Stomach (tissue), 9 donors: ENCODE measurements around the gene SHBG. TPM values are rescaled to one million over a fixed set of nuclear protein-coding genes. Genes with fewer than 3 reads are reported as not detected.

ENCODE experiments used
- DNase-seq, 2 donors: peaks; one replicate each; pipeline versions ENCODE4 v3.0.0 to v3.0.0-alpha.2; 2013 to 2019
- H3K27ac ChIP-seq, 5 donors: fragments of 200-600 bp in 4 of 5; sonication (generic) in 4 of 5; one replicate each; pipeline ENCODE4 v1.5.1; 2013 to 2019; ENCODE audit warnings: mild to moderate bottlenecking in 1 of 5, moderate library complexity in 1 of 5
- H3K27me3 ChIP-seq, 3 donors: fragments of 200-600 bp; sonication (generic); one replicate each; pipeline ENCODE4 v1.5.1; 2017 to 2019; ENCODE audit warnings: mixed run types in 1 of 3
- H3K36me3 ChIP-seq, 4 donors: fragments of 200-600 bp; sonication (generic); 1 replicate in 3 of 4; 2 replicates in 1 of 4; pipeline ENCODE4 v1.5.1; 2016 to 2019
- H3K4me1 ChIP-seq, 4 donors: fragments of 200-600 bp; sonication (generic); one replicate each; pipeline ENCODE4 v1.5.1; 2016 to 2019
- H3K4me3 ChIP-seq, 4 donors: fragments of 200-600 bp; sonication (generic) in 3 of 4; one replicate each; pipeline ENCODE4 v1.5.1; 2016 to 2019; ENCODE audit warnings: mild to moderate bottlenecking in 1 of 4
- H3K9me3 ChIP-seq, 4 donors: fragments of 200-600 bp; sonication (generic); one replicate each; pipeline ENCODE4 v1.5.1; 2016 to 2019
- CTCF ChIP-seq, 7 experiments: fragments of 450-650 bp in 4 of 7; fragments of 200-600 bp in 3 of 7; sonication (generic) in 3 of 7; IDR thresholded peaks; one replicate each; pipeline ENCODE4 v1.5.1; 2016 to 2019; ENCODE audit warnings: antibody characterized with exemption in 7 of 7, control low read depth in 2 of 7, mild to moderate bottlenecking in 1 of 7
- EP300 ChIP-seq: sonication (generic); formaldehyde crosslinking; IDR thresholded peaks from one replicate; pipeline ENCODE4 v1.6.1; 2017; ENCODE audit warnings: antibody characterized with exemption
- POLR2A ChIP-seq, 4 donors: fragments of 450-650 bp; IDR thresholded peaks; one replicate each; pipeline ENCODE4 v1.6.1; 2016; ENCODE audit warnings: antibody characterized with exemption in 4 of 4, control low read depth in 2 of 4, mild to moderate bottlenecking in 1 of 4, moderate library complexity in 1 of 4
- POLR2AphosphoS5 ChIP-seq, 3 donors: sonication (generic); formaldehyde crosslinking; IDR thresholded peaks; one replicate each; pipeline ENCODE4 v1.6.1; 2016; ENCODE audit warnings: antibody characterized with exemption in 3 of 3
- WGBS, 5 donors: extraction: QIAGEN DNeasy Blood & Tissue Kit in 3 of 5; methylation state at CpG; one replicate each; pipeline versions ENCODE4 v1.1.5 to v1.1.7; 2013 to 2018; 5-methylcytosine and 5-hydroxymethylcytosine counted together
- intact Hi-C: fragments of 100-400 bp; cut with DNase I; formaldehyde crosslinking; loops from one replicate; pipeline ENCODE4 v1.15.1; 2023; ENCODE audit warnings: low total_unique reads
- polyA plus RNA-seq, 3 donors: library from polyadenylated mRNA; stranded (reverse); fragments of 200-250 nt; gene quantifications; one replicate each; pipeline ENCODE4 v1.2.3, GENCODE V29; 2013
- small RNA-seq, 4 donors: library from RNA; depleted of rRNA; stranded (forward); fragments of <200 nt; gene quantifications; one replicate each; pipeline ENCODE3, GENCODE V24; 2016
- total RNA-seq, 5 donors: library from RNA; depleted of rRNA; stranded (reverse); fragments of >200 nt; gene quantifications; one replicate each; pipeline versions ENCODE4 v1.1.0 to v1.2.3, GENCODE V29; 2014 to 2016
- donor health status: healthy with polysubstance abuse.
- donor health status: Bipolar disorder and iron deficiency.
- donor health status: healthy.

Gene SHBG
- total and polyA plus RNA-seq, 8 donors: 0.20 to 1.2 (median 0.37) TPM; not detected in 5

- no peaks in the 10 kb centered on the region for H3K27me3 ChIP-seq
- no peak for DNase-seq
- peaks cover 0 to 10% (median 6%) of the 10 kb centered on the region in 4 donors for H3K9me3 ChIP-seq
- intact Hi-C loops: no loop called here
- no peaks in the 10 kb centered on the region for H3K4me1 ChIP-seq
- no peak overlapping the region for H3K4me3 ChIP-seq
- 81 to 93% (median 86%) methylated on average over 5 of the region's 5 CpGs for WGBS, 5 donors
- TF ChIP-seq POLR2AphosphoS5 (IDR thresholded peaks at IDR 0.05) (no peak), EP300 (no peak), POLR2A (IDR thresholded peaks at IDR 0.05) (no peak), CTCF (IDR thresholded peaks at IDR 0.05) (no peak)
- H3K36me3 ChIP-seq: peaks cover 39 to 51% (median 50%) of the 10 kb centered on the region in 4 donors
- H3K27ac ChIP-seq: no peak overlapping the region
These were observed 46.6 kb downstream of the SHBG start for GRCh38 chr17:7676533-7676932.

- H3K27ac ChIP-seq: no peak overlapping the region
- peaks cover 30 to 41% (median 40%) of the 10 kb centered on the region in 4 donors for H3K36me3 ChIP-seq
- intact Hi-C loops: no loop called here
- DNase-seq: no peak
- 76 to 83% (median 79%) methylated on average over 10 of the region's 10 CpGs for WGBS, 5 donors
- no peaks in the 10 kb centered on the region for H3K27me3 ChIP-seq
- TF ChIP-seq CTCF (IDR thresholded peaks at IDR 0.05): no peak
- TF ChIP-seq POLR2AphosphoS5 (IDR thresholded peaks at IDR 0.05): no peak
- TF ChIP-seq EP300: no peak
- TF ChIP-seq POLR2A (IDR thresholded peaks at IDR 0.05): no peak
- H3K4me3 ChIP-seq: no peak overlapping the region
- peaks cover 0 to 3% (median 1%) of the 10 kb centered on the region in 4 donors for H3K4me1 ChIP-seq
- H3K9me3 ChIP-seq: peaks cover 0 to 10% (median 6%) of the 10 kb centered on the region in 4 donors
These were observed 47.6 kb downstream of the SHBG start for GRCh38 chr17:7677388-7678067.

Small RNAs within 50 kb of the gene (small RNA-seq; reads per million reads assigned to genes)
- 0 reads per million in 4 donors for gene CD68

Other genes with a start within 250 kb of the SHBG start
- gene TNK1, start 249.0 kb upstream of the SHBG start, total RNA-seq: 10 to 100 TPM in 3 of 5 donors, 1 to 10 TPM in 2; 5.7 to 37.1 (median 22.2) TPM
- gene TNK1, start 249.0 kb upstream of the SHBG start, polyA plus RNA-seq: 10 to 100 TPM in 1 of 3 donors, 1 to 10 TPM in 2; 6.0 to 12.1 (median 7.8) TPM
- gene PLSCR3, start 235.6 kb upstream of the SHBG start, total RNA-seq: 100 to 1,000 TPM in 1 of 5 donors, 10 to 100 TPM in 2, 1 to 10 TPM in 1, not detected in 1; 7.9 to 101 (median 29.6) TPM
- gene PLSCR3, start 235.6 kb upstream of the SHBG start, polyA plus RNA-seq: 10 to 100 TPM; 21.9 to 27.1 (median 24.4) TPM
- gene TMEM256, start 226.0 kb upstream of the SHBG start, total RNA-seq: 100 to 1,000 TPM in 2 of 5 donors, 10 to 100 TPM in 2, not detected in 1; 39.8 to 347 (median 161) TPM
- gene TMEM256, start 226.0 kb upstream of the SHBG start, polyA plus RNA-seq: 100 to 1,000 TPM; 189 to 282 (median 279) TPM
- gene NLGN2, start 222.3 kb upstream of the SHBG start, total RNA-seq: 10 to 100 TPM in 3 of 5 donors, 1 to 10 TPM in 2; 4.6 to 42.0 (median 13.8) TPM
- 1 to 10 TPM; 1.7 to 7.9 (median 1.8) TPM for gene NLGN2, start 222.3 kb upstream of the SHBG start, polyA plus RNA-seq
- gene SPEM1, start 209.8 kb upstream of the SHBG start, total RNA-seq: not detected
- gene SPEM1, start 209.8 kb upstream of the SHBG start, polyA plus RNA-seq: under 1 TPM in 1 of 3 donors, not detected in 2; 0.20 TPM
- not detected for gene SPEM2, start 204.5 kb upstream of the SHBG start, total RNA-seq
- gene SPEM2, start 204.5 kb upstream of the SHBG start, polyA plus RNA-seq: not detected
- not detected for gene SPEM3, start 201.3 kb upstream of the SHBG start, total RNA-seq
- gene SPEM3, start 201.3 kb upstream of the SHBG start, polyA plus RNA-seq: not detected
- 10 to 100 TPM in 2 of 5 donors, 1 to 10 TPM in 2, not detected in 1; 1.3 to 48.4 (median 9.0) TPM for gene TMEM102, start 194.7 kb upstream of the SHBG start, total RNA-seq
- 1 to 10 TPM; 4.5 to 7.9 (median 6.4) TPM for gene TMEM102, start 194.7 kb upstream of the SHBG start, polyA plus RNA-seq
- gene FGF11, start 190.6 kb upstream of the SHBG start, total RNA-seq: 10 to 100 TPM in 1 of 5 donors, under 1 TPM in 1, not detected in 3; 0.37 to 15.6 TPM
- gene FGF11, start 190.6 kb upstream of the SHBG start, polyA plus RNA-seq: 1 to 10 TPM in 1 of 3 donors, under 1 TPM in 1, not detected in 1; 0.50 to 2.9 TPM
- gene CHRNB1, start 185.1 kb upstream of the SHBG start, total RNA-seq: 1 to 10 TPM in 3 of 5 donors, not detected in 2; 1.8 to 6.4 (median 4.2) TPM
- 10 to 100 TPM in 2 of 3 donors, 1 to 10 TPM in 1; 9.2 to 12.0 (median 10.7) TPM for gene CHRNB1, start 185.1 kb upstream of the SHBG start, polyA plus RNA-seq
- gene ZBTB4, start 150.5 kb upstream of the SHBG start, total RNA-seq: 10 to 100 TPM; 15.8 to 31.5 (median 29.0) TPM
- 10 to 100 TPM; 16.3 to 18.0 (median 17.9) TPM for gene ZBTB4, start 150.5 kb upstream of the SHBG start, polyA plus RNA-seq
- not detected for gene SLC35G6, start 148.7 kb upstream of the SHBG start, total RNA-seq
- gene SLC35G6, start 148.7 kb upstream of the SHBG start, polyA plus RNA-seq: not detected
- gene POLR2A, start 145.8 kb upstream of the SHBG start, total RNA-seq: 100 to 1,000 TPM in 2 of 5 donors, 10 to 100 TPM in 3; 55.4 to 750 (median 85.2) TPM
- gene POLR2A, start 145.8 kb upstream of the SHBG start, polyA plus RNA-seq: 10 to 100 TPM in 1 of 3 donors, 1 to 10 TPM in 2; 8.1 to 12.7 (median 10.0) TPM
- 100 to 1,000 TPM in 1 of 5 donors, 10 to 100 TPM in 3, 1 to 10 TPM in 1; 6.1 to 199 (median 49.6) TPM for gene TNFSF12, start 81.1 kb upstream of the SHBG start, total RNA-seq
- gene TNFSF12, start 81.1 kb upstream of the SHBG start, polyA plus RNA-seq: 10 to 100 TPM; 31.7 to 48.0 (median 45.1) TPM
- gene TNFSF13, start 71.4 kb upstream of the SHBG start, total RNA-seq: 10 to 100 TPM; 15.6 to 55.4 (median 22.6) TPM
- 10 to 100 TPM; 24.0 to 35.9 (median 32.0) TPM for gene TNFSF13, start 71.4 kb upstream of the SHBG start, polyA plus RNA-seq
- 10 to 100 TPM; 22.0 to 78.6 (median 49.9) TPM for gene SENP3, start 68.2 kb upstream of the SHBG start, total RNA-seq
- 10 to 100 TPM; 39.3 to 55.0 (median 53.0) TPM for gene SENP3, start 68.2 kb upstream of the SHBG start, polyA plus RNA-seq
- 10 to 100 TPM; 11.1 to 19.2 (median 13.9) TPM for gene CD68, start 50.5 kb upstream of the SHBG start, total RNA-seq
- gene CD68, start 50.5 kb upstream of the SHBG start, polyA plus RNA-seq: 10 to 100 TPM; 13.8 to 39.6 (median 28.9) TPM
- 100 to 1,000 TPM in 3 of 5 donors, 10 to 100 TPM in 2; 64.8 to 188 (median 117) TPM for gene MPDU1, start 46.3 kb upstream of the SHBG start, total RNA-seq
- gene MPDU1, start 46.3 kb upstream of the SHBG start, polyA plus RNA-seq: 10 to 100 TPM; 27.2 to 67.4 (median 64.0) TPM
- 1 to 10 TPM in 1 of 5 donors, not detected in 4; 1.7 TPM for gene SOX15, start 40.0 kb upstream of the SHBG start, total RNA-seq
- gene SOX15, start 40.0 kb upstream of the SHBG start, polyA plus RNA-seq: 10 to 100 TPM in 1 of 3 donors, under 1 TPM in 2; 0.76 to 48.1 (median 0.81) TPM
- gene FXR2, start 15.2 kb upstream of the SHBG start, total RNA-seq: 10 to 100 TPM; 11.0 to 33.3 (median 23.3) TPM
- gene FXR2, start 15.2 kb upstream of the SHBG start, polyA plus RNA-seq: 10 to 100 TPM; 22.7 to 28.5 (median 23.2) TPM
- gene SAT2, start 2.3 kb upstream of the SHBG start, total RNA-seq: 100 to 1,000 TPM in 2 of 5 donors, 10 to 100 TPM in 3; 11.6 to 235 (median 42.6) TPM
- 100 to 1,000 TPM; 126 to 209 (median 184) TPM for gene SAT2, start 2.3 kb upstream of the SHBG start, polyA plus RNA-seq
- under 1 TPM in 2 of 5 donors, not detected in 3; 0.45 to 0.55 TPM for gene ATP1B2, start 20.8 kb downstream of the SHBG start, total RNA-seq
- under 1 TPM; 0.12 to 0.90 (median 0.76) TPM for gene ATP1B2, start 20.8 kb downstream of the SHBG start, polyA plus RNA-seq
- gene TP53, start 57.4 kb downstream of the SHBG start, total RNA-seq: 10 to 100 TPM in 4 of 5 donors, 1 to 10 TPM in 1; 5.8 to 34.8 (median 25.2) TPM
- gene TP53, start 57.4 kb downstream of the SHBG start, polyA plus RNA-seq: 10 to 100 TPM; 12.3 to 26.4 (median 13.0) TPM
- 1 to 10 TPM; 1.8 to 3.9 (median 2.9) TPM for gene WRAP53, start 58.3 kb downstream of the SHBG start, total RNA-seq
- gene WRAP53, start 58.3 kb downstream of the SHBG start, polyA plus RNA-seq: 10 to 100 TPM in 2 of 3 donors, 1 to 10 TPM in 1; 8.6 to 12.6 (median 11.6) TPM
- 1 to 10 TPM in 2 of 5 donors, under 1 TPM in 1, not detected in 2; 0.29 to 2.9 (median 2.2) TPM for gene EFNB3, start 75.1 kb downstream of the SHBG start, total RNA-seq
- gene EFNB3, start 75.1 kb downstream of the SHBG start, polyA plus RNA-seq: 1 to 10 TPM in 1 of 3 donors, under 1 TPM in 2; 0.31 to 1.6 (median 0.92) TPM
- gene DNAH2, start 87.6 kb downstream of the SHBG start, total RNA-seq: 1 to 10 TPM in 1 of 5 donors, under 1 TPM in 3, not detected in 1; under 0.01 to 8.0 (median 0.24) TPM
- gene DNAH2, start 87.6 kb downstream of the SHBG start, polyA plus RNA-seq: under 1 TPM in 2 of 3 donors, not detected in 1; 0.08 to 0.31 TPM
- gene KDM6B, start 204.1 kb downstream of the SHBG start, total RNA-seq: 10 to 100 TPM in 4 of 5 donors, 1 to 10 TPM in 1; 7.5 to 27.2 (median 12.9) TPM
- gene KDM6B, start 204.1 kb downstream of the SHBG start, polyA plus RNA-seq: 1 to 10 TPM; 4.6 to 9.6 (median 6.0) TPM
- 1 to 10 TPM in 3 of 5 donors, not detected in 2; 1.8 to 3.8 (median 3.5) TPM for gene TMEM88, start 224.9 kb downstream of the SHBG start, total RNA-seq
- gene TMEM88, start 224.9 kb downstream of the SHBG start, polyA plus RNA-seq: 10 to 100 TPM; 17.0 to 36.0 (median 17.4) TPM
- gene NAA38, start 227.4 kb downstream of the SHBG start, total RNA-seq: 100 to 1,000 TPM in 2 of 5 donors, 10 to 100 TPM in 3; 42.0 to 281 (median 94.5) TPM
- gene NAA38, start 227.4 kb downstream of the SHBG start, polyA plus RNA-seq: 100 to 1,000 TPM; 131 to 153 (median 151) TPM
- gene CYB5D1, start 227.9 kb downstream of the SHBG start, total RNA-seq: 10 to 100 TPM in 1 of 5 donors, 1 to 10 TPM in 3, not detected in 1; 1.8 to 12.0 (median 3.3) TPM
- 1 to 10 TPM; 4.9 to 9.0 (median 5.3) TPM for gene CYB5D1, start 227.9 kb downstream of the SHBG start, polyA plus RNA-seq